Chondrocyte (in vitro differentiated cells): ENCODE measurements around the gene GK. TPM values are rescaled to one million over a fixed set of nuclear protein-coding genes. Genes with fewer than 3 reads are reported as not detected.

Experiments
- DNase-seq: peaks from one replicate; pipeline ENCODE4 v3.0.0; 2021; ENCODE audit warnings: mixed read lengths, low spot score
- H3K27ac Mint-ChIP-seq: one replicate; pipeline ENCODE4 v1.8.0; 2021; ENCODE audit warnings: mild to moderate bottlenecking, moderate library complexity, mixed read lengths; ENCODE audit not compliant: unreplicated experiment
- H3K27me3 Mint-ChIP-seq: 2 replicates; pipeline ENCODE4 v1.8.0; 2021; ENCODE audit warnings: low read depth, mixed read lengths
- H3K36me3 Mint-ChIP-seq: 2 replicates; pipeline ENCODE4 v1.8.0; 2021; ENCODE audit warnings: low read depth, mixed read lengths
- H3K4me1 Mint-ChIP-seq: 2 replicates; pipeline ENCODE4 v1.8.0; 2021; ENCODE audit warnings: low read depth, mild to moderate bottlenecking, mixed read lengths
- H3K4me3 Mint-ChIP-seq: one replicate; pipeline ENCODE4 v1.8.0; 2021; ENCODE audit warnings: mild to moderate bottlenecking, moderate library complexity, mixed read lengths; ENCODE audit not compliant: unreplicated experiment
- H3K9me3 Mint-ChIP-seq: 2 replicates; pipeline ENCODE4 v1.8.0; 2021; ENCODE audit warnings: low read depth, mixed read lengths
- total RNA-seq: library from RNA; stranded (reverse); gene quantifications from 3 replicates; pipeline ENCODE4 v1.2.1, GENCODE V29; 2021
- TF ChIP-seq, protein P1 (sequence below): fragments of 200-600 bp; sonication (generic); IDR thresholded peaks from 2 replicates; pipeline ENCODE4 v1.5.0; 2021; ENCODE audit warnings: antibody characterized with exemption, mild to moderate bottlenecking, moderate library complexity

Gene GK
- total RNA-seq, 1 donor from 2014 or later = 3.4 TPM

DNA sequence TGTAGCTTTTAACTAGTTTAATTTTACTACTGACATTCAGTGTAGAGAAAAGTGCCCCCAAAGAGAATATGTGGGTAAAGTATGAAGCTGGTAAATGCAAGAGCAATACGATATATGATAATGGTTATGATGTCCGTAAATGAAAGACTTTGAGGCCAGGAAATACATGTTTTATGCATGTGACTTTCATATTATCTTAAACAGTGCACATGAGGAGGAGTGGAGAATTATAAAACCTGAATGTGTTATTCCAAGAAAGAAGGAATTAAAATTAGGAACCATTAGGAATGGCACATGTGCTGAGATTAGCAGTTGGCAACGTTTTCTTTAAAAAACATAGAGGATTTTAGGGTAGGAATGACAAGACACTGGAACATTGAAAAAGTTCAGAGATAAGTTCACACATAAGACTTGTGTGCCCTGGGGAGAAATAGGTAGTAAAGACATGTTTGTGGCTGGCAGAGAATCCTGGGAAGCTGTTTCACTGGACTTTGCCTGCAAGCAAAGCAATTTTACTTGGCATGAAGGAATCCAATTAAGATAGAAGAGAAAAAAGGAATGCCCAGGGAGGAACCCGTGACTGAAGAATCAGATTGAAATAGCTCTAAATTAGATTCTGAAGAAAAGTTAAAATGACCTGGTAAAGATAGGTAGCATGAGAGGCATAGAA, 20.0 kb downstream of the GK start:
- H3K27ac Mint-ChIP-seq = no peak overlapping the region
- peaks cover 5% of the 10 kb centered on the region for H3K4me1 Mint-ChIP-seq
- TF ChIP-seq, protein P1, sequence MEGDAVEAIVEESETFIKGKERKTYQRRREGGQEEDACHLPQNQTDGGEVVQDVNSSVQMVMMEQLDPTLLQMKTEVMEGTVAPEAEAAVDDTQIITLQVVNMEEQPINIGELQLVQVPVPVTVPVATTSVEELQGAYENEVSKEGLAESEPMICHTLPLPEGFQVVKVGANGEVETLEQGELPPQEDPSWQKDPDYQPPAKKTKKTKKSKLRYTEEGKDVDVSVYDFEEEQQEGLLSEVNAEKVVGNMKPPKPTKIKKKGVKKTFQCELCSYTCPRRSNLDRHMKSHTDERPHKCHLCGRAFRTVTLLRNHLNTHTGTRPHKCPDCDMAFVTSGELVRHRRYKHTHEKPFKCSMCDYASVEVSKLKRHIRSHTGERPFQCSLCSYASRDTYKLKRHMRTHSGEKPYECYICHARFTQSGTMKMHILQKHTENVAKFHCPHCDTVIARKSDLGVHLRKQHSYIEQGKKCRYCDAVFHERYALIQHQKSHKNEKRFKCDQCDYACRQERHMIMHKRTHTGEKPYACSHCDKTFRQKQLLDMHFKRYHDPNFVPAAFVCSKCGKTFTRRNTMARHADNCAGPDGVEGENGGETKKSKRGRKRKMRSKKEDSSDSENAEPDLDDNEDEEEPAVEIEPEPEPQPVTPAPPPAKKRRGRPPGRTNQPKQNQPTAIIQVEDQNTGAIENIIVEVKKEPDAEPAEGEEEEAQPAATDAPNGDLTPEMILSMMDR = no peak
- H3K36me3 Mint-ChIP-seq = peaks cover 6% of the 10 kb centered on the region
- H3K27me3 Mint-ChIP-seq = no peaks in the 10 kb centered on the region
- no peak for DNase-seq
- no peak overlapping the region for H3K4me3 Mint-ChIP-seq
- no peaks in the 10 kb centered on the region for H3K9me3 Mint-ChIP-seq

DNA sequence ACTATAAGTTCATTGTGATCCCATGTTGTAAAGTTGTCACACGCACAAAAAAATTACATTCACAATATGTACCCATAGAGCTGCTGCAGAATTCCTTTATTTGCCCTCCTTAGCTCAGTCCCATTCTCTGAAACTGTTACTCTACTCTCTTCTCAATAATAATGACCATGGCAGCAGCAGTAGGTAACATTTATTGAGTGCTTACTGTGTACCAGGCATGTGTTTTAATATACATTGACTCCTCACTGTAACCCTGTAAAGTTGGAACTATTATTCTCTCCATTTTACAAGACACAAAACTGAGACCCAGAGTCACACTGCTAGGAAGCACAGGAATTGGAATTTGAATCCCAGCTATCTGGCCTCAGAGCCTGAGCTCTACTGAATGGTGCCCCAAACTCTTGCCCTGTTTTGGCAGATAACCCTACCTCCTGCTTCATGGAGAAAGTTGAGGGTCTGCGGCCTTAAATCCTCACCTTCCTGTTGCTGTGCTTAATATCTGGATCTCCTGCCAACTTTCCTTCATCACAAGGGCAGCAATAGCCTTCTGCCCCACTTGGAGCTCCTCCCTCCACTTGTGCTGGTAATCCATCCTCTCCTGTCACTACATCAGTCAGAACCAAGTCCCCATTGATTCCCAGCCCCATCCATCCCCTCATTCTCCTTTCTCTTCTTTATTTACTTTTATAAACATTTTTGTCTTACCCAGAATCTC, 20.8 kb downstream of the GK start:
- H3K4me3 Mint-ChIP-seq = no peak overlapping the region
- H3K4me1 Mint-ChIP-seq = peaks cover 6% of the 10 kb centered on the region
- DNase-seq = no peak
- H3K27me3 Mint-ChIP-seq = no peaks in the 10 kb centered on the region
- TF ChIP-seq, protein P1 = no peak
- H3K27ac Mint-ChIP-seq = no peak overlapping the region
- H3K9me3 Mint-ChIP-seq = no peaks in the 10 kb centered on the region
- peaks cover 2% of the 10 kb centered on the region for H3K36me3 Mint-ChIP-seq

DNA sequence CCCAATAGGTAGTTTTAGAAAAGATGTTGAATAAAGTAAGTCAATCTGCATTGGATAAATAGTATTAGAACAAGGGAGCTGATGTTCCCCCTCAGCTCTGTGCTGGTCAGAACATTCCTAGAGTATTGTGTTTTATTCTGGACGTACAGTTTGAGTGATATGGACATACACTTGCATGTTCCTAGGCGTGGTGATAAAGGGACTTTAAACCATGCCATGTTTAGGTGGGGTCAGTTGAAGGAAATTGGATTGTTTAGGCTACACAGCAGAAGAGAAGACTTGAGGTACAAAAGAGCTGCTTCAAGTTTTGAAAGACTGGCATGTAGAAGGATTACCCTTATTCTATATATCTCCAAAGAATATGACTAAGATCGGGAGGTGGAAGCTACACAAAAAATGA, 21.6 kb downstream of the GK start:
- DNase-seq = no peak
- H3K9me3 Mint-ChIP-seq = no peaks in the 10 kb centered on the region

DNA sequence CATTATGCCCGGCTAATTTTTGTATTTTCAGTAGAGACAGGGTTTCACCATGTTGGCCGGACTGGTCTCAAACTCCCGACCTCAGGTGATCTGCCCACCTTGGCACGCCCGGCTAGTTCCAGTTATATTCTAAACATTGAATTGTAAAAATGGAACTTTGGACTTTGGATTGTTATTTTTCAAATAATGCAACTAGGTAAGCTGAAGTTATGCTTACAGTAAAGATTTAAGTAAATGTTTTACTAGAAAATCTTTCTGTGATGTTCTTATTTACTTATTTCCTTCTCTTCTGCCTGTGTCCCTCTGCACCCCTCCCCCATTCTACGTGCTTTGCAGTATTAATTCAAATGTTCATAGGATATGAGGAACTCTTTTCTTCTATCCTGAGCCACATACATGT, 26.1 kb downstream of the GK start:
- TF ChIP-seq, protein P1 = no peak
- Mint-ChIP-seq H3K4me1 (peaks cover 6% of the 10 kb centered on the region), H3K9me3 (no peaks in the 10 kb centered on the region), H3K27ac (no peak overlapping the region), H3K4me3 (no peak overlapping the region), H3K27me3 (no peaks in the 10 kb centered on the region), H3K36me3 (no peaks in the 10 kb centered on the region)
- no peak for DNase-seq

More for the DNA sequence above, 21.6 kb downstream of the GK start:
- Mint-ChIP-seq H3K4me3 (no peak overlapping the region), H3K27ac (no peak overlapping the region), H3K27me3 (no peaks in the 10 kb centered on the region), H3K36me3 (peaks cover 2% of the 10 kb centered on the region), H3K4me1 (peaks cover 6% of the 10 kb centered on the region)
- TF ChIP-seq, protein P1 = no peak

DNA sequence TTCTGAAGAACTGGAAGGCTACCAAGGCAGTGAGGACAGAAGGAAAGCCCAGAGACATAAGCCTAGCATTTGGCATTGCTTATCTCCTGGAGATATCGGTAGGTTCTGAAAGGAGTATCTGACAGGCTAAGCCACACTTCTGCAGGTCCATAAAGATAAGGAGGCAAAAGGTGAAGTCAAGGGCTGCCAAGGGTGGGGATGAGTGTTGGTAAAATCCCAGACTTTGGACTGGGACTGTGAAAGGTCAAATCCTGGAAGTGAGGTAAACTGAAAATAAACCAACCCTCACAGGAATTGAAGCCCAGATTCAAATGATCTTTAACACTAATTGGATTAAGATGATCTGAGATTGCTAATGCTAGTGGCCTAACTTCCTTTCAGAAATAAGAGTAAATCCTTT, 27.4 kb downstream of the GK start:
- H3K4me3 Mint-ChIP-seq = no peak overlapping the region
- no peaks in the 10 kb centered on the region for H3K27me3 Mint-ChIP-seq
- H3K4me1 Mint-ChIP-seq = peaks cover 6% of the 10 kb centered on the region
- H3K27ac Mint-ChIP-seq = no peak overlapping the region
- TF ChIP-seq, protein P1 = no peak
- no peak for DNase-seq
- H3K36me3 Mint-ChIP-seq = no peaks in the 10 kb centered on the region
- H3K9me3 Mint-ChIP-seq = no peaks in the 10 kb centered on the region
